ENCODE measurements around the gene THAP9.

Gene THAP9

DNA sequence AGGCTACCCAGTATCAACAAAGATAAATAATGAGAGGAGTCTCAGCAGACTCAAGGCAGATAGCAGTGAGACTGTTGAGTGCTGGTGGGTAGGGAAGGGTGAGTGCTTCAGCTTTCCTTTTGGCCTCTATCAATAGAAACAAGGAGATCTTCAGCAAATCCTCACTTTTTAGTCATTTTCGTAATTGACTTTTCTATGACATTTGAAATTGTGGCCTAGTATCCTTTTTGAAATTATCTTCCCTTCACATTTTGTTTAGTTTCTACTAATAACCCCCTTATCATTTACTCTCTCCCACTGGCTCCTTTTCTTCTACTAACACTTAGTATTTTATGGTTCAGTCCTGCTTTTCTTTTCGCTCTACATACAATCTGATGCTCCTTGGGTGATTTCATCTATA, 65.2 kb downstream of the THAP9 start:
- no peak for DNase-seq (ENCODE audit: low read depth)

DNA sequence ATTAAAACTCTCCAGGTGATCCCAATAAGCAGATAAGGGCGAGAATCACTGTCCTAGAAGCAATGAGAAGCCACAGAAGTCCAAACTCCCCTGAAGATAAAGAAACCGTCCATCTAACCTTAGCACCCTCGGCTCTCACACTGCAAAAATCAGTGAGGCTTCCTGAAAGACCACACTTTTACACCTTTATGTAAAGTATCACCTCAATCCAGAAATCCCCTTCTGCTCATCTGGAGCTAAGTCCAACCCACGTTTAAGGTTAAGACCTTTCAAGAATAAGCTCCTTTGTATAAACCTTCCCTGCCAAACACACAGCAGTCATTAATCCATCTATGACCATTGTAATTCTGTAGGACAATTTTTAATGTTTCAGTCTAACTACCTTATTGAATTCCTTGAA, 68.4 kb downstream of the THAP9 start:
- DNase-seq (ENCODE audit: low read depth) = no peak

DNA sequence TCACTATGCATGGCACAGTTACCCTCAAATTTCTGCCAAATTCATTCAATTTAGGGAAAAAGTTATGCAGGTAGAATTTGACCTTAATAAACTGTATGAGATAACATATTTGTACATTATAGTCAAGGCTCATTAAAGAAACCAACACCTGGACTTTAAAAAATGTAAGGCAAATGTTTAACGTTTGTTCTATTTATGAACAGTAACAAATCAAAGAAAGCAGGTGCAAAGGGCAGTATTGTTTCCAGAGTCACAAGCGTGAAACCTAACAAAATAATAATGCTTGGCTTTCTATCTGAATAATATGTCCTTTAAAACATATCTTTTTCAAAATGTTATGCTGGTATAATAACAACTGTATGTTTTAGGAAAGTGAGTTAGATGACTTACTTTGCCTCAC, 68.9 kb downstream of the THAP9 start:
- DNase-seq (ENCODE audit: low read depth) = no peak

All from stimulated activated CD4-positive, alpha-beta T cell treated with anti-CD3 and anti-CD28 coated beads, Interleukin-2, amount 100 ng/mL, for 4 hours (primary cell).